Measurements from ENCODE around the gene ZNF654. TPM values are rescaled to one million over a fixed set of nuclear protein-coding genes. Genes with fewer than 3 reads are reported as not detected.

Gene ZNF654
- total RNA-seq, 1 donor from 2014 or later, result 16.5 TPM

- no peak for TF ChIP-seq CTCF (IDR thresholded peaks at IDR 0.05; ENCODE audit: unreplicated experiment)
- Mint-ChIP-seq H3K4me3 (no peak overlapping the region), H3K36me3 (no peaks in the 10 kb centered on the region), H3K27me3 (ENCODE audit: low read depth) (no peaks in the 10 kb centered on the region), H3K27ac (no peak overlapping the region), H3K9me3 (no peaks in the 10 kb centered on the region), H3K4me1 (peaks cover 2% of the 10 kb centered on the region)
- DNase-seq (ENCODE audit: low spot score in 2 of 2, unreplicated experiment in 2 of 2), result no peak
These were observed 132.9 kb downstream of the ZNF654 start for GRCh38 chr3:88191872-88192409.

- Mint-ChIP-seq H3K27me3 (ENCODE audit: low read depth) (no peaks in the 10 kb centered on the region), H3K4me1 (peaks cover 3% of the 10 kb centered on the region), H3K36me3 (no peaks in the 10 kb centered on the region), H3K9me3 (no peaks in the 10 kb centered on the region), H3K4me3 (no peak overlapping the region), H3K27ac (no peak overlapping the region)
- DNase-seq (ENCODE audit: low spot score in 2 of 2, unreplicated experiment in 2 of 2), result no peak
- no peak for TF ChIP-seq CTCF (IDR thresholded peaks at IDR 0.05; ENCODE audit: unreplicated experiment)
These were observed 133.6 kb downstream of the ZNF654 start for GRCh38 chr3:88192631-88193030.

Other genes with a start within 250 kb of the ZNF654 start
- gene CGGBP1, start 250 bp upstream of the ZNF654 start, total RNA-seq, result 73.9 to 83.5 TPM (median 76.5 TPM) in 3 replicates
- 30.4 to 31.9 TPM (median 31.3 TPM) in 3 replicates for gene C3orf38, start 90.7 kb downstream of the ZNF654 start, total RNA-seq